HG02798 (cell line): ENCODE measurements around the gene PHF2.

Experiments used
- ATAC-seq: cut with Tn5 transposase; IDR thresholded peaks from one replicate; pipeline ENCODE4 v1.9.1; 2021; ENCODE audit warnings: mild to moderate bottlenecking; ENCODE audit not compliant: unreplicated experiment, poor library complexity

The PHF2 gene

GRCh38 chr9:93621922-93622321, 45.5 kb downstream of the PHF2 start:
- ATAC-seq, result no peak

GRCh38 chr9:93622691-93623090, 46.3 kb downstream of the PHF2 start:
- no peak for ATAC-seq

DNA sequence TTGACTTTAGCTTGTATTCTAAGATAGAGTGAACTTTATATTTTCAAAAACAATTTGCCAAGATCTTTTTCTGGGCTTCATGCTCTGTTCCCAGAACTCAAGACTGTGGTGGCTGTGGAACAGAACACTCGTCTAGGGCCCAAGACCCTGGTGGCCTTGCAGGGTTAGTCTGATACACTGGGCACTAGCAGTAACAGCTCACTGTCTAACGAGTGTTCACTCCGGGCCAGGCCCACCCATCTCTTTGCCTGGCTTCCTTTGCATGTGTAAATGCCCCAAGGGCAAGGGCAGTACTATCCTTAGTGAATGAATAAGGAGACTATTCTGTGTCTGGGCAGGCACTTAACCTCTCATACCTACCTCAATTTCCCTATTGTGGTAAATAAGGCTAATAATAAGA, 47.4 kb downstream of the PHF2 start:
- ATAC-seq, result no peak

GRCh38 chr9:93624431-93624834, 48.0 kb downstream of the PHF2 start:
- ATAC-seq, result no peak

GRCh38 chr9:93624977-93625376, 48.6 kb downstream of the PHF2 start:
- no peak for ATAC-seq

GRCh38 chr9:93629920-93630319, 53.5 kb downstream of the PHF2 start:
- ATAC-seq, result no peak

GRCh38 chr9:93630806-93631411, 54.5 kb downstream of the PHF2 start:
- ATAC-seq, result no peak

DNA sequence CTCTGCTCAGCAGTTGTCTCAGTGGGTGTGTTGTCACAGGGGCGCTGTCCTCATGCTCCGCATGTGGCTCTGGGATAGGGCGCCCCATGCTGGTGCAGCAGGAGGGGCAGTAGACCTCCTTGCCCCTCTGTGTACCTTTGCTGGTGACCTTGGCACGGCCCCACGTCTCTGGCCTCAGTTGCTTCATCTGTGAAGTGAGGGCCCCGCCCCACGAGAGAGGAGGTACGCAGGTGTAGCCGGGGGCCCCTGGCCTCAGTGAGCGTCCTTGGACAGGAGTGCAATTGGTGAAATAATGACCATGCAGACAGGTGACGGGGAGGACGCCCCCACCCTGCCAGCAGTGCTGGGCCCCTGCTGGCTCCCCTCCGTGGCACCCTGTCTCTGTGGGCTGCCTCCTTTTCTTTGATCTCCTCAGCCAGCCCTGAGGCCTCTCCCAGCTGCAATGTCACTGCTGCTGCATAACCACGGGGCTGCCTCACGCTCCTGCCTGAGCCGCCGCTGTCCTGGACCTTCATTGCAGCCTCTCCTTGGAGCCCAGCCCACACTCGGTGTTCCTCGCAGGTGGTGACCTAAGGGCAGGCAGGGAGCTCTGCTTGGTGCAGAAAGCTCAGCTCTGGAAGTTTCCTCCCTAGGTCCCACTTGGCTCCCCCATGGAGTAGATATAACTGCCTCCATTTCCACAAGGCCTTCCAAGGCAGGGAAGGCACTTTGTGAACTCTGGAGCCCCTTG, 57.3 kb downstream of the PHF2 start:
- ATAC-seq, result no peak

GRCh38 chr9:93634311-93635185, 58.2 kb downstream of the PHF2 start:
- no peak for ATAC-seq

- no peak for ATAC-seq
Measured at GRCh38 chr9:93635186-93636107, 59.1 kb downstream of the PHF2 start.

DNA sequence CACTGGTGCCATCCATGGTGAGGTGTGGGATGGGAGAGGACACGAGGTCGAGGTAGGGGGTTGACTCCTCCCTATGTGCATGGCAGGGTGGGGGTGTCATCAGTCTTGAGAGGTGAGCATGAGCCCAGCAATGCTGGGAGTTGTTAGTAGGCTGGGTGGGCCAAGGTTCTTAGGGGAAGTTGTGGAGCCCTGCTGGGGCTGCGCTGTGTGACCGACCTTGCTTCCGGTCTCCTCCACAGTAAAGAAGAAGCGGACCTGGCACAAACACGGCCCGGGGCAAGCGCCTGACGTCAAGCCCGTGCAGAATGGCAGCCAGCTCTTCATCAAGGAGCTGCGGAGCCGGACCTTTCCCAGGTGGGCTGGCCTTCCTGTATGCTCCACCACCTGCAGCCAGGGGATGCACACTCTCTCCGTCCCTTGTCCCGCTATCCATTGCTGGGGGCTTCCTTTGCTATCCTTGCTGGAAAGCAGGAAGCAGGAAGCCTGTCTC, 59.8 kb downstream of the PHF2 start:
- no peak for ATAC-seq

DNA sequence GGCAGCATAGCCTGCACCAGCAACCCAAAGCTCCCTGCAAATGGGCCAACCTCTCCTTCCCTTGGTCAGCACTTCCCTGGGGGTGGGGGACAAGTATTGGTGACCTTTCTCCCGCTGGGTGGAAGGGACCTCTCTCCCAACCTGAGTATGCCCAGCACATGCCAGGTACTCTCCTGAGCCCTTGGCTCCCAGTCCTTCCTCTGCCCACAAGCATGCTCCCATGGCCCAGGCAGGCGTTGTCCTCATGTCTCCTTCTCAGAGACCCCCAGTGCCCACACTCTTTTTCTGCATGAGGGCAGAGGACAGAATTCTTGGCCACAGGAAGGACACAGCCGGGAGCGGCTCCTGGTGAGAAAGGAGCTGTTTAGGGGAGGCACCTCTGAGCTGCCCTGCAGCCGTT, 60.3 kb downstream of the PHF2 start:
- no peak for ATAC-seq

DNA sequence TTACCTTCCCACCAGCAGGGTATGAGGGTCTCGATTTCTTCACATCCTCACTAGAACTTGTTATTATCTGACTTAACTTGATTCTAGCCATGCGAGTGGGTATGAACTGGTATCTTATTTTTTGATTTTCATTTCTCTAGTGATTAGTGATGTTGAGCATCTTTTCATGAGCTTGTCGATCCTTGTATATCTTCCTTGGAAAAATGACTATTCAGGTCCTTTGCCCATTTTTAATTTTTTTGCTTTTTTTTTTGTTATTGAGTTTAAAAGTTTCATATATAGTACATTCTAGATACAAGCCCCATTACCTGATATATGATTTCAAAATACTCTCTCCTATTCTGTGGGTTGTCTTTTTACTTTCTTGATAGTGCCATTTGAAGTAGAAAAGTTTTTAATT, 61.5 kb downstream of the PHF2 start:
- no peak for ATAC-seq

DNA sequence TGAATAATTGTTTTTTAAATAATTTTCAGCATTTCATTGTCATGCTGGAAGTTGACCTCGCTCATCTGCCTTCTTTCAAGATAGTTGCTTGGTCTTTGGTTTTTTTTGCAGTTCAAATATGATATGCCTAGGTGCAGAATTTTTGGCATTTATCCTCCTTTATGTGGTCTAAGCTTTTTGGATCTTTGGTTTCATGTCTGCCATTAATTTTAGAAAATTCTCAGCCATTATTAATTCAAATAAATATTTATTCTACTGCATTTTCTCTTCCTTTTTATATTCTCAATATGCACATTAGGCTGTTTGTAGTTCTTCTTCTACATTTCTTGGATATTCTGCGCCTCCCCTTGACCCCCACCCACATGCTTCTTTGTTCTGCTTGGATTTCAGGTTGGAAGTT, 63.6 kb downstream of the PHF2 start:
- no peak for ATAC-seq

DNA sequence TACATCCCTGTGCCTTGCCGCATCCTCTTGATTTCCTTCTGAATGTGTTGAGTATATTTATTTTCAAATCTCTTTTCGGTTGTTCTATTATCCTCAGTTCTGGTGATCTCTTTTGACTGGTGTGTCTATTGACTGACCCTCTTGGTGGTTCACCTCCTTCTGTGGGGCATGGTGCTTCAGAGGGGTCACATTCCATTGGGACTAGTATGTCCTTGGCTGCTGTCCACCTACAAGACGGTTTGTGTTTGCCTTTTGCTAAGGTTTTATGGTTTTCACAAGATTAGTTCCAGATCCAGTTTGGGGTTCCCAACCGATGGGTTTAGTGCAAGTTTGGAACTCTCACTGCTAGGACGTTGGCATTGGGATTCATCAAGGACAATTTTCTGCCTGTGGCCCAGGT, 66.6 kb downstream of the PHF2 start:
- no peak for ATAC-seq

DNA sequence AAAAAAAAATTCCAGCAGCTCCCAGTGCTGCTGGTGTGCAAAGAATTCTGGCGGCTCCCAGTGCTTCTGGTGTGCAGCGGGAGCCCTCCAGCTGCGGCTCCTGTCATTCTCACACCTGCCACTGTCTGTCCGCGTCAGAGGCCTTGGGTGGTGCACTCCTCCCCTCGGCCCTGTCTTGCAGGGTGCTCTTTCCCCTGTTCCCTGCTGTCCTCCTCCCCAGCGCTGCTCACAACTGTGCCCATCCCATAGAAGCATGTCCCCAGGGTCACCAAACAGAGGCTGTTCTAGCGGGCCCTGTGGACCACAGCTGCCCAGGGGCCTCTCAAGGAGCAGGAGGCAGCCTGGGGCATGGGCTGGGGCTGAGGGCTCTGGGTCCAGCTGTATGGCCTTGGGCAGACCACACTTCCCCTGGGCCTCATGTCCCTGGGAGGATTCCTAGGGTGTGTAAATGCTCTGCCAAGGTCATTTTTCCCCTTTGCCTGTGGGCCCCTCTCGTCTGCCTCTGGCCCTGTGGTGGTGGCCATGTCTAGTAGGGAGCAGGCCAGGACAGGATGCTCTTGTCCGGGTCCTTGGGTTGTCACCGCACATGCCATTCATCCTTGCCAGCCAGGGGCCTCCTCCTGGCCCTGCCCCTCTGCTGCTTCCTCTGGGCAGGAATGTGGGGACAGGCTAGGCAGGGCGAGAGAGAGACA, 68.2 kb downstream of the PHF2 start:
- no peak for ATAC-seq

- ATAC-seq, result no peak
Measured at GRCh38 chr9:93645149-93645889, 68.9 kb downstream of the PHF2 start.

DNA sequence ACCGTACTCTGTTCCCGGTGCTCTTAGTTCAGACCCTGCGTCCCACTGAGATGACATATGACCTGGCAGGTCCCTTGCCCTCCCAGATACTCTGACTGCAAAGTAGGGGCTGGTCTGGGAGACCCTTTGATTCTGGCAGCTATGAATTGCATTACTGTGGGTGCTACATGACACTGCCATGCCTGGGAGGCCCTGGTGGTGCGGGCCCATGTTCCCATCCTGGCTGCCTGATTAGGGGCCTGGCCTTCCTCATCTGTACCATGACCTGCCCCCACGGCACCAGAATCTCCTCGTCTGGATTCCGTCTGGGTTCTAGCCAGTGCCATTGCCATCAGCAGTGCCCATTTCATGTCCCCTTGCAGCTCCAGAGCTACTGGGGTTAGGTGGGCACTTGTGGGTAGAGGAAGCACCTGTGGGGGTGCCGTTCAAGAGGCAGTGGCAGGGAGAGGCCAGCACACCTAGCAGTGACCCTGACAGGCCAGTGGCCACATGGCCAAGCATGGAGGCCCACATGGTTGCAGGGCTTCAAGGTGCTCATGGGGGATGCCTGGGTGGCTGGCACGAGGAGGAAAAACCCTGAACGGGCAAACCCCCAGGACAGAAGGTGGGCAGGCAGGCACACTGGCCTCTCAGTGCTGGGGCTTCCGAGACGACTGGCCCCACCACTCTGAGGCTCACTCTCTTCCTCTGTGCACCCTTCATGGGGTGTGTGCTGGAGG, 69.7 kb downstream of the PHF2 start:
- no peak for ATAC-seq
